Neural cell (in vitro differentiated cells): Measurements from ENCODE around the gene GALNT3. TPM values are rescaled to one million over a fixed set of nuclear protein-coding genes. Genes with fewer than 3 reads are reported as not detected.

Experiments
- H2AFZ ChIP-seq: fragments of 200-600, 300-800 bp; sonication (generic), shearing (Covaris generic); 2 replicates; pipeline ENCODE4 v1.6.0; 2014; ENCODE audit warnings: low read depth, mild to moderate bottlenecking, antibody characterized with exemption, low read length, moderate library complexity
- H3F3A ChIP-seq: fragments of 200-600 bp; shearing (Covaris generic); 2 replicates; pipeline ENCODE4 v1.6.1; 2016; ENCODE audit warnings: mild to moderate bottlenecking, moderate library complexity, mixed read lengths, antibody characterized with exemption, low read length; ENCODE audit not compliant: insufficient read depth, poor library complexity, severe bottlenecking
- H3K27ac ChIP-seq: fragments of 200-600, 300-800 bp; sonication (generic), shearing (Covaris generic); 2 replicates; pipeline ENCODE4 v1.5.1; 2014; ENCODE audit warnings: mild to moderate bottlenecking, low read length, moderate library complexity
- H3K27me3 ChIP-seq: fragments of 300-800, 200-600 bp; sonication (generic), shearing (Covaris generic); 2 replicates; pipeline ENCODE4 v1.6.0; 2014; ENCODE audit warnings: mild to moderate bottlenecking, low read depth, low read length, moderate library complexity; ENCODE audit not compliant: insufficient read depth
- H3K36me3 ChIP-seq: fragments of 300-800, 200-600 bp; sonication (generic), shearing (Covaris generic); 2 replicates; pipeline ENCODE4 v1.5.1; 2014; ENCODE audit warnings: mild to moderate bottlenecking, antibody characterized with exemption, low read length, moderate library complexity; ENCODE audit not compliant: insufficient read depth
- H3K4me2 ChIP-seq: fragments of 300-800, 200-600 bp; sonication (generic), shearing (Covaris generic); 2 replicates; pipeline ENCODE4 v1.6.0; 2014; ENCODE audit warnings: mild to moderate bottlenecking, low read length
- H3K4me3 ChIP-seq: fragments of 300-800, 200-600 bp; sonication (generic), shearing (Covaris generic); 2 replicates; pipeline ENCODE4 v1.5.1; 2014; ENCODE audit warnings: mild to moderate bottlenecking, low read length, moderate library complexity
- H3K79me2 ChIP-seq: fragments of 200-600 bp; shearing (Covaris generic); replicated peaks from 2 replicates; pipeline ENCODE4 v1.6.0; 2014; ENCODE audit warnings: mild to moderate bottlenecking, low read length, moderate library complexity; ENCODE audit not compliant: insufficient read depth
- H3K9ac ChIP-seq: fragments of 300-800, 200-600 bp; sonication (generic), shearing (Covaris generic); 2 replicates; pipeline ENCODE4 v1.6.1; 2016; ENCODE audit warnings: mild to moderate bottlenecking, low read length, mixed read lengths
- H3K9me2 ChIP-seq: fragments of 200-600 bp; shearing (Covaris generic); 2 replicates; pipeline ENCODE4 v1.6.1; 2016; ENCODE audit warnings: mild to moderate bottlenecking, low read length, mixed read lengths; ENCODE audit not compliant: insufficient read depth
- H3K9me3 ChIP-seq: fragments of 200-600, 300-800 bp; sonication (generic), shearing (Covaris generic); 2 replicates; pipeline ENCODE4 v1.6.1; 2016; ENCODE audit warnings: mild to moderate bottlenecking, mixed run types, low read length, moderate library complexity, mixed read lengths
- H4K20me1 ChIP-seq: fragments of 200-600 bp; shearing (Covaris generic); 2 replicates; pipeline ENCODE4 v1.6.1; 2016; ENCODE audit warnings: mild to moderate bottlenecking, mixed run types; ENCODE audit not compliant: insufficient read depth
- CTCF ChIP-seq: fragments of 450-650 bp; IDR thresholded peaks from 2 replicates; pipeline ENCODE4 v1.5.1; 2014; ENCODE audit warnings: antibody characterized with exemption, mild to moderate bottlenecking, moderate library complexity; ENCODE audit not compliant: poor library complexity, severe bottlenecking
- EZH2 ChIP-seq: fragments of 200-600, 300-800 bp; shearing (Covaris generic), sonication (generic); IDR thresholded peaks from 2 replicates; pipeline ENCODE4 v1.6.1; 2014; ENCODE audit warnings: antibody characterized with exemption, low read length, borderline replicate concordance, mild to moderate bottlenecking; ENCODE audit not compliant: insufficient read depth, poor library complexity, severe bottlenecking
- MXI1 ChIP-seq: fragments of 450-650 bp; conservative IDR thresholded peaks from 2 replicates; pipeline ENCODE4 v1.6.1; 2014; ENCODE audit warnings: antibody characterized with exemption, mild to moderate bottlenecking; ENCODE audit not compliant: poor library complexity, severe bottlenecking
- POLR2AphosphoS5 ChIP-seq: IDR thresholded peaks from 2 replicates; pipeline ENCODE4 v1.6.1; 2012
- RAD21 ChIP-seq: fragments of 450-650 bp; conservative IDR thresholded peaks from 2 replicates; pipeline ENCODE4 v1.6.1; 2014; ENCODE audit warnings: antibody characterized with exemption, mild to moderate bottlenecking, moderate library complexity
- REST ChIP-seq: IDR thresholded peaks from 2 replicates; pipeline ENCODE4 v1.6.1; 2012; ENCODE audit warnings: borderline replicate concordance
- TAF1 ChIP-seq: IDR thresholded peaks from 2 replicates; pipeline ENCODE4 v1.6.1; 2012; ENCODE audit warnings: low read depth
- polyA plus RNA-seq: library from polyadenylated mRNA; depleted of rRNA; stranded (reverse); fragments of >200 nt; gene quantifications from 2 replicates; pipeline ENCODE4 v1.2.3, GENCODE V29; 2014

The GALNT3 gene
- polyA plus RNA-seq, 1 donor from 2014 or later: 3.7 TPM

- peaks cover 1% of the 10 kb centered on the region for H3K27me3 ChIP-seq
- H3K4me3 ChIP-seq: no peak overlapping the region
- H3K4me2 ChIP-seq: no peak overlapping the region
- H3K27ac ChIP-seq: no peak overlapping the region
- TF ChIP-seq REST (no peak), TAF1 (no peak), CTCF (no peak), POLR2AphosphoS5 (no peak)
- no peak overlapping the region for H2AFZ ChIP-seq
- no peaks in the 10 kb centered on the region for H4K20me1 ChIP-seq
- no peaks in the 10 kb centered on the region for H3K9me2 ChIP-seq
- no peaks in the 10 kb centered on the region for H3F3A ChIP-seq
- H3K9ac ChIP-seq: no peak overlapping the region
- H3K79me2 ChIP-seq: no peaks in the 10 kb centered on the region
- H3K9me3 ChIP-seq: no peaks in the 10 kb centered on the region
- no peaks in the 10 kb centered on the region for H3K36me3 ChIP-seq
These were observed 7.1 kb upstream of the GALNT3 start for GRCh38 chr2:165801176-165801575.

- H3K27me3 ChIP-seq: peaks cover 43% of the 10 kb centered on the region
- H3K9me2 ChIP-seq: no peaks in the 10 kb centered on the region
- H3K36me3 ChIP-seq: no peaks in the 10 kb centered on the region
- H3K4me3 ChIP-seq: no peak overlapping the region
- no peak overlapping the region for H3K27ac ChIP-seq
- H3K4me2 ChIP-seq: no peak overlapping the region
- H3K9me3 ChIP-seq: no peaks in the 10 kb centered on the region
- H3K9ac ChIP-seq: no peak overlapping the region
- no peaks in the 10 kb centered on the region for H4K20me1 ChIP-seq
- no peak for TF ChIP-seq EZH2
- TF ChIP-seq TAF1: no peak
- no peak for TF ChIP-seq RAD21
- no peak for TF ChIP-seq CTCF
- no peak for TF ChIP-seq MXI1
- no peak for TF ChIP-seq POLR2AphosphoS5
- H3K79me2 ChIP-seq: no peaks in the 10 kb centered on the region
- no peak overlapping the region for H2AFZ ChIP-seq
- H3F3A ChIP-seq: no peaks in the 10 kb centered on the region
These were observed 2.9 kb upstream of the GALNT3 start for GRCh38 chr2:165796819-165797530.
